Measurements from ENCODE around the gene KIAA1755. TPM values are rescaled to one million over a fixed set of nuclear protein-coding genes. Genes with fewer than 3 reads are reported as not detected.

The KIAA1755 gene
- total and polyA plus RNA-seq, 7 experiments from 2014 or later, result not detected

GRCh38 chr20:38298768-38299288, 38.3 kb upstream of the KIAA1755 start:
- H3K9me3 Mint-ChIP-seq, result no peaks in the 10 kb centered on the region
- H3K27me3 ChIP-seq (ENCODE audit: control insufficient read depth in 2 of 2, insufficient read depth in 2 of 2, low read length in 2 of 2), result no peaks in the 10 kb centered on the region
- peak; percentile 73 for ATAC-seq
- H3K4me3 Mint-ChIP-seq, result no peak overlapping the region
- H3K4me1 Mint-ChIP-seq, result peaks cover 0 to 13% (median 8%) of the 10 kb centered on the region in 7 donors
- POLR2A ChIA-PET, result no interaction called here
- H3K9me3 ChIP-seq (ENCODE audit: control insufficient read depth in 2 of 3, low read length in 3 of 3), result no peaks in the 10 kb centered on the region
- no peak overlapping the region for H3K4me3 ChIP-seq (ENCODE audit: low read length)
- H3K36me3 ChIP-seq (ENCODE audit: control insufficient read depth in 2 of 3, insufficient read depth in 3 of 3, low read length in 3 of 3), result no peaks in the 10 kb centered on the region
- H3K36me3 Mint-ChIP-seq, result no peaks in the 10 kb centered on the region
- CTCF ChIA-PET, result no interaction called here
- no peaks in the 10 kb centered on the region for H3K4me1 ChIP-seq (ENCODE audit: control insufficient read depth in 2 of 2, insufficient read depth in 2 of 2, low read length in 2 of 2)
- intact Hi-C loops (cut with micrococcal nuclease), result no loop called here
- no peak for DNase-seq
- H3K27ac ChIP-seq (ENCODE audit: low read depth, low read length), result no peak overlapping the region
- H3K27ac Mint-ChIP-seq, result no peak overlapping the region
- peaks cover 29 to 43% (median 33%) of the 10 kb centered on the region in 5 donors for H3K27me3 Mint-ChIP-seq

- no peak overlapping the region for H3K27ac Mint-ChIP-seq
- Histone ChIP-seq H3K9me3 (ENCODE audit: control insufficient read depth in 2 of 3, low read length in 3 of 3) (no peaks in the 10 kb centered on the region), H3K27ac (ENCODE audit: low read depth, low read length) (no peak overlapping the region), H3K36me3 (ENCODE audit: control insufficient read depth in 2 of 3, insufficient read depth in 3 of 3, low read length in 3 of 3) (no peaks in the 10 kb centered on the region), H3K4me1 (ENCODE audit: control insufficient read depth in 2 of 2, insufficient read depth in 2 of 2, low read length in 2 of 2) (no peaks in the 10 kb centered on the region), H3K4me3 (ENCODE audit: low read length) (no peak overlapping the region), H3K27me3 (ENCODE audit: control insufficient read depth in 2 of 2, insufficient read depth in 2 of 2, low read length in 2 of 2) (no peaks in the 10 kb centered on the region)
- ChIA-PET CTCF (no interaction called here), POLR2A (no interaction called here)
- peaks cover 0 to 6% (median under 1%) of the 10 kb centered on the region in 7 donors for H3K4me1 Mint-ChIP-seq
- DNase-seq (no peak), ATAC-seq (no peak)
- H3K27me3 Mint-ChIP-seq, result peaks cover 21 to 39% (median 31%) of the 10 kb centered on the region in 5 donors
- no peak overlapping the region for H3K4me3 Mint-ChIP-seq
- intact Hi-C loops (cut with micrococcal nuclease), result no loop called here
- H3K36me3 Mint-ChIP-seq, result no peaks in the 10 kb centered on the region
- no peaks in the 10 kb centered on the region for H3K9me3 Mint-ChIP-seq
Measured at GRCh38 chr20:38297916-38298674, 37.6 kb upstream of the KIAA1755 start.

GRCh38 chr20:38296433-38296832, 35.9 kb upstream of the KIAA1755 start:
- Mint-ChIP-seq H3K36me3 (no peaks in the 10 kb centered on the region), H3K27me3 (peaks cover 11 to 35% (median 25%) of the 10 kb centered on the region in 5 donors), H3K9me3 (no peaks in the 10 kb centered on the region), H3K4me3 (no peak overlapping the region), H3K27ac (no peak overlapping the region), H3K4me1 (peaks cover 0 to 5% (median 0%) of the 10 kb centered on the region in 7 donors)
- ATAC-seq, result no peak
- intact Hi-C loops (cut with micrococcal nuclease), result no loop called here
- ChIA-PET CTCF (no interaction called here), POLR2A (no interaction called here)
- H3K4me3 ChIP-seq (ENCODE audit: low read length), result no peak overlapping the region
- no peaks in the 10 kb centered on the region for H3K4me1 ChIP-seq (ENCODE audit: control insufficient read depth in 2 of 2, insufficient read depth in 2 of 2, low read length in 2 of 2)
- no peak for DNase-seq
- no peaks in the 10 kb centered on the region for H3K9me3 ChIP-seq (ENCODE audit: control insufficient read depth in 2 of 3, low read length in 3 of 3)
- H3K27ac ChIP-seq (ENCODE audit: low read depth, low read length), result no peak overlapping the region
- no peaks in the 10 kb centered on the region for H3K36me3 ChIP-seq (ENCODE audit: control insufficient read depth in 2 of 3, insufficient read depth in 3 of 3, low read length in 3 of 3)
- no peaks in the 10 kb centered on the region for H3K27me3 ChIP-seq (ENCODE audit: control insufficient read depth in 2 of 2, insufficient read depth in 2 of 2, low read length in 2 of 2)

GRCh38 chr20:38295811-38296210, 35.3 kb upstream of the KIAA1755 start:
- Mint-ChIP-seq H3K27me3 (peaks cover 7 to 33% (median 21%) of the 10 kb centered on the region in 5 donors), H3K27ac (no peak overlapping the region), H3K36me3 (no peaks in the 10 kb centered on the region), H3K4me3 (no peak overlapping the region), H3K4me1 (peaks cover 0 to 5% (median 0%) of the 10 kb centered on the region in 7 donors), H3K9me3 (no peaks in the 10 kb centered on the region)
- Histone ChIP-seq H3K36me3 (ENCODE audit: control insufficient read depth in 2 of 3, insufficient read depth in 3 of 3, low read length in 3 of 3) (no peaks in the 10 kb centered on the region), H3K4me1 (ENCODE audit: control insufficient read depth in 2 of 2, insufficient read depth in 2 of 2, low read length in 2 of 2) (no peaks in the 10 kb centered on the region), H3K27ac (ENCODE audit: low read depth, low read length) (no peak overlapping the region), H3K27me3 (ENCODE audit: control insufficient read depth in 2 of 2, insufficient read depth in 2 of 2, low read length in 2 of 2) (no peaks in the 10 kb centered on the region), H3K9me3 (ENCODE audit: control insufficient read depth in 2 of 3, low read length in 3 of 3) (no peaks in the 10 kb centered on the region), H3K4me3 (ENCODE audit: low read length) (no peak overlapping the region)
- ChIA-PET POLR2A (no interaction called here), CTCF (no interaction called here)
- ATAC-seq, result no peak
- DNase-seq, result no peak
- intact Hi-C loops (cut with micrococcal nuclease), result no loop called here

- intact Hi-C loops (cut with micrococcal nuclease), result no loop called here
- no peaks in the 10 kb centered on the region for H3K4me1 ChIP-seq (ENCODE audit: control insufficient read depth in 2 of 2, insufficient read depth in 2 of 2, low read length in 2 of 2)
- no peak for ATAC-seq
- POLR2A ChIA-PET, result no interaction called here
- H3K27me3 ChIP-seq (ENCODE audit: control insufficient read depth in 2 of 2, insufficient read depth in 2 of 2, low read length in 2 of 2), result no peaks in the 10 kb centered on the region
- CTCF ChIA-PET, result no interaction called here
- no peak overlapping the region for H3K27ac ChIP-seq (ENCODE audit: low read depth, low read length)
- H3K4me3 ChIP-seq (ENCODE audit: low read length), result no peak overlapping the region
- Mint-ChIP-seq H3K4me1 (peaks cover 0 to 2% (median 0%) of the 10 kb centered on the region in 7 donors), H3K4me3 (no peak overlapping the region), H3K27me3 (peaks cover 4 to 30% (median 18%) of the 10 kb centered on the region in 5 donors), H3K36me3 (no peaks in the 10 kb centered on the region), H3K27ac (no peak overlapping the region), H3K9me3 (no peaks in the 10 kb centered on the region)
- no peaks in the 10 kb centered on the region for H3K9me3 ChIP-seq (ENCODE audit: control insufficient read depth in 2 of 3, low read length in 3 of 3)
- DNase-seq, result no peak
- no peaks in the 10 kb centered on the region for H3K36me3 ChIP-seq (ENCODE audit: control insufficient read depth in 2 of 3, insufficient read depth in 3 of 3, low read length in 3 of 3)
Measured at GRCh38 chr20:38294076-38294591, 33.6 kb upstream of the KIAA1755 start.

- peaks cover 0 to 2% (median 0%) of the 10 kb centered on the region in 7 donors for H3K4me1 Mint-ChIP-seq
- H3K27ac ChIP-seq (ENCODE audit: low read depth, low read length), result no peak overlapping the region
- H3K27me3 Mint-ChIP-seq, result peaks cover 4 to 33% (median 23%) of the 10 kb centered on the region in 5 donors
- no peaks in the 10 kb centered on the region for H3K4me1 ChIP-seq (ENCODE audit: control insufficient read depth in 2 of 2, insufficient read depth in 2 of 2, low read length in 2 of 2)
- H3K36me3 Mint-ChIP-seq, result no peaks in the 10 kb centered on the region
- no peak for DNase-seq
- no peaks in the 10 kb centered on the region for H3K9me3 ChIP-seq (ENCODE audit: control insufficient read depth in 2 of 3, low read length in 3 of 3)
- ChIA-PET CTCF (no interaction called here), POLR2A (no interaction called here)
- ATAC-seq, result no peak
- intact Hi-C loops (cut with micrococcal nuclease), result no loop called here
- H3K27me3 ChIP-seq (ENCODE audit: control insufficient read depth in 2 of 2, insufficient read depth in 2 of 2, low read length in 2 of 2), result no peaks in the 10 kb centered on the region
- H3K4me3 Mint-ChIP-seq, result no peak overlapping the region
- H3K9me3 Mint-ChIP-seq, result no peaks in the 10 kb centered on the region
- H3K4me3 ChIP-seq (ENCODE audit: low read length), result no peak overlapping the region
- H3K36me3 ChIP-seq (ENCODE audit: control insufficient read depth in 2 of 3, insufficient read depth in 3 of 3, low read length in 3 of 3), result no peaks in the 10 kb centered on the region
- no peak overlapping the region for H3K27ac Mint-ChIP-seq
Measured at GRCh38 chr20:38293491-38294065, 33.0 kb upstream of the KIAA1755 start.

All from naive thymus-derived CD4-positive, alpha-beta T cell (primary cell).